ENCODE measurements around the gene C17orf50.

Gene C17orf50

DNA sequence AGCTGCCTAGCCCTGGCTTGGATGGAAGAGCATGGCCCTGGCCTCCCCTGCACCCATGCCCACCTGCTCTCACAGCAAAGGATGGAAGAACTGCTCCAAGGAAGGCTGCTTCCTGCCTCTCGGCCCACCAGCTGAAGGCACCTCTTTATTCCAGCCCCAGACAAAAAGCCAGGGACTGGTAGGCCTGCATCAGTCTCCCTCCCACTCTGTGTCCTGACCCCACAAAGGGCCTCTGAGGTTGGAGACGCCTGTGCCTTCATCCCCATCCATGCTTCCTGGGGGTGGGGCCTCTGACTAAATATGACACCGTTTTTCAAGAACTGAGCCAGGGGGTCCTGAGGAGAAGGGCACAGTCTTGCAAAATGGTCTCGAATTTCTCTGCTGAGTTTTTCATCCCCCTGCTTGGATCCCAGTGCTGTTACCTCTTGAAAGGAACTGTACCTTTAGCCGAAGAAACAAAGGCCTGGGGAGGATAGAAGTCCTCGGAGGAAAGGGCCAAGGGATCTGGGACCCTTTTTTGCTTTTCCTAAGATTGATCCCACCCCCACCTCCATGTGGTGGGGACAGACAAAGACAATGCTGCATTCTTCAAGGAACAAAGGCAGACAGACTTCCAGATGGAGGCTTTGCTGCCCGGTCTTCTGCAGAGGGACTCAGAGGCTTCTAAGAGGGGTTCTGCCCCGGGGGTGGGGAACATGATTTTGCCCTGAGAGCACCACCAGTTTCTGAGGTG, 5.2 kb downstream of the C17orf50 start:
- Histone ChIP-seq H3K27ac (no peak overlapping the region), H3K4me3 (ENCODE audit: low read depth in 1 of 2, low read length in 1 of 2) (no peak overlapping the region), H3K9me3 (no peaks in the 10 kb centered on the region), H3K4me1 (ENCODE audit: control insufficient read depth in 1 of 2, insufficient read depth in 1 of 2, low read depth in 1 of 2, low read length in 1 of 2) (peaks cover 8 to 10% of the 10 kb centered on the region in 2 experiments), H3K36me3 (no peaks in the 10 kb centered on the region), H3K27me3 (peaks cover 41% of the 10 kb centered on the region)
- TF ChIP-seq, protein P1, sequence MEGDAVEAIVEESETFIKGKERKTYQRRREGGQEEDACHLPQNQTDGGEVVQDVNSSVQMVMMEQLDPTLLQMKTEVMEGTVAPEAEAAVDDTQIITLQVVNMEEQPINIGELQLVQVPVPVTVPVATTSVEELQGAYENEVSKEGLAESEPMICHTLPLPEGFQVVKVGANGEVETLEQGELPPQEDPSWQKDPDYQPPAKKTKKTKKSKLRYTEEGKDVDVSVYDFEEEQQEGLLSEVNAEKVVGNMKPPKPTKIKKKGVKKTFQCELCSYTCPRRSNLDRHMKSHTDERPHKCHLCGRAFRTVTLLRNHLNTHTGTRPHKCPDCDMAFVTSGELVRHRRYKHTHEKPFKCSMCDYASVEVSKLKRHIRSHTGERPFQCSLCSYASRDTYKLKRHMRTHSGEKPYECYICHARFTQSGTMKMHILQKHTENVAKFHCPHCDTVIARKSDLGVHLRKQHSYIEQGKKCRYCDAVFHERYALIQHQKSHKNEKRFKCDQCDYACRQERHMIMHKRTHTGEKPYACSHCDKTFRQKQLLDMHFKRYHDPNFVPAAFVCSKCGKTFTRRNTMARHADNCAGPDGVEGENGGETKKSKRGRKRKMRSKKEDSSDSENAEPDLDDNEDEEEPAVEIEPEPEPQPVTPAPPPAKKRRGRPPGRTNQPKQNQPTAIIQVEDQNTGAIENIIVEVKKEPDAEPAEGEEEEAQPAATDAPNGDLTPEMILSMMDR (IDR thresholded peaks at IDR 0.05) = no peak

- H3K4me1 ChIP-seq (ENCODE audit: control insufficient read depth in 1 of 2, insufficient read depth in 1 of 2, low read depth in 1 of 2, low read length in 1 of 2) = peaks cover 8 to 10% of the 10 kb centered on the region in 2 experiments
- H3K27me3 ChIP-seq = peaks cover 41% of the 10 kb centered on the region
- no peaks in the 10 kb centered on the region for H3K9me3 ChIP-seq
- H3K4me3 ChIP-seq (ENCODE audit: low read depth in 1 of 2, low read length in 1 of 2) = no peak overlapping the region
- H3K27ac ChIP-seq = no peak overlapping the region
- H3K36me3 ChIP-seq = no peaks in the 10 kb centered on the region
- TF ChIP-seq, protein P1 (IDR thresholded peaks at IDR 0.05) = no peak
Measured at GRCh38 chr17:35766489-35766877, 5.8 kb downstream of the C17orf50 start.

GRCh38 chr17:35766903-35767510, 6.3 kb downstream of the C17orf50 start:
- peaks cover 44% of the 10 kb centered on the region for H3K27me3 ChIP-seq
- peaks cover 8 to 10% of the 10 kb centered on the region in 2 experiments for H3K4me1 ChIP-seq (ENCODE audit: control insufficient read depth in 1 of 2, insufficient read depth in 1 of 2, low read depth in 1 of 2, low read length in 1 of 2)
- H3K27ac ChIP-seq = no peak overlapping the region
- TF ChIP-seq, protein P1 (IDR thresholded peaks at IDR 0.05) = no peak
- no peaks in the 10 kb centered on the region for H3K9me3 ChIP-seq
- H3K4me3 ChIP-seq (ENCODE audit: low read depth in 1 of 2, low read length in 1 of 2) = no peak overlapping the region
- H3K36me3 ChIP-seq = no peaks in the 10 kb centered on the region

- H3K9me3 ChIP-seq = no peaks in the 10 kb centered on the region
- H3K4me1 ChIP-seq (ENCODE audit: control insufficient read depth in 1 of 2, insufficient read depth in 1 of 2, low read depth in 1 of 2, low read length in 1 of 2) = peaks cover 8 to 10% of the 10 kb centered on the region in 2 experiments
- H3K4me3 ChIP-seq (ENCODE audit: low read depth in 1 of 2, low read length in 1 of 2) = no peak overlapping the region
- H3K36me3 ChIP-seq = no peaks in the 10 kb centered on the region
- no peak overlapping the region for H3K27ac ChIP-seq
- TF ChIP-seq, protein P1 (IDR thresholded peaks at IDR 0.05) = no peak
- H3K27me3 ChIP-seq = peaks cover 51% of the 10 kb centered on the region
Measured at GRCh38 chr17:35768797-35769196, 8.1 kb downstream of the C17orf50 start.

DNA sequence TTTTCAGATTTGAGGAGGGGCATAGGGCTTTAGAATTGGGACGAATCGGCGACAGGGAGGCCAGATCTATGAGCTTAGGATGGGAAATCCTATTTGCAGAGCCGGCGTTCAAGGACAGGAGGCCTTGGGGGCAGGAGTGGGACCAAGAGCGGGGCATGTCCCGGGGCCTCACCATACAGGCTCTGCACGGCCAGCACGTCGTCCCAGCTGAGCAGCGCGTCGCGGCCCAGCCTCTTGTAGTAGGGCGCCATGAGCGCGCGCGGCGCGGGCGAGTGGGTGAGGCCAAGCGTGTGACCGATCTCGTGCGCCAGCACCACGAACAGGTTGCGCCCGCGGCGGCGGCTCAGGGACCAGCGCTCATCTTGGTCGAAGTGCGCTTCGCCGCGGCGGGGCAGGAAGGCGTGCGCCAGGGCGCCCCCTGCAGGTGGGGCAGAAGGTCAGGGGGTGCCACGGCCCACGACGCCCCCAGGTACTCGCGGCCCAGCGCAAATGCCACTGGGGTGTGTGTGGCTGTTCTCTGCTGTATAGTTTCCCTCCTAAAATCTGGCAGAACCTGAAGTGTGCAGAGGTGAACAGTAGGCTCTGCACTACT, 9.3 kb downstream of the C17orf50 start:
- Histone ChIP-seq H3K4me3 (ENCODE audit: low read depth in 1 of 2, low read length in 1 of 2) (no peak overlapping the region), H3K27ac (no peak overlapping the region), H3K4me1 (ENCODE audit: control insufficient read depth in 1 of 2, insufficient read depth in 1 of 2, low read depth in 1 of 2, low read length in 1 of 2) (no peaks in the 10 kb centered on the region), H3K27me3 (peaks cover 49% of the 10 kb centered on the region), H3K36me3 (no peaks in the 10 kb centered on the region), H3K9me3 (no peaks in the 10 kb centered on the region)
- TF ChIP-seq, protein P1 (IDR thresholded peaks at IDR 0.05) = no peak

Measured in neutrophil (primary cell).